ENCODE data around the gene MRPS27. TPM values are rescaled to one million over a fixed set of nuclear protein-coding genes. Genes with fewer than 3 reads are reported as not detected.
A peak's percentile ranks its signal among the peaks of the same experiment; 100 is the strongest.

The MRPS27 gene
- total and polyA plus RNA-seq, 8 donors: 9.4 to 28.0 (median 20.6) TPM

GRCh38 chr5:72358925-72359324 lies 38.9 kb upstream of the MRPS27 start:
- no peaks in the 10 kb centered on the region for H3K4me1 ChIP-seq
- H3K9me3 ChIP-seq: no peaks in the 10 kb centered on the region
- no peak for TF ChIP-seq CTCF (IDR thresholded peaks at IDR 0.05)
- ATAC-seq (no peak), DNase-seq (no peak), FAIRE-seq (no peak)
- H3K4me3 ChIP-seq: no peak overlapping the region
- no peak overlapping the region for H3K27ac ChIP-seq
- H3K27me3 ChIP-seq: no peaks in the 10 kb centered on the region
- intact Hi-C loops (cut with DNase I): no loop called here
- H3K36me3 ChIP-seq: no peaks in the 10 kb centered on the region

GRCh38 chr5:72356361-72356760 lies 36.3 kb upstream of the MRPS27 start:
- no peak for TF ChIP-seq CTCF (IDR thresholded peaks at IDR 0.05)
- FAIRE-seq (no peak), DNase-seq (no peak), ATAC-seq (no peak)
- Histone ChIP-seq H3K27ac (no peak overlapping the region), H3K9me3 (no peaks in the 10 kb centered on the region), H3K36me3 (no peaks in the 10 kb centered on the region), H3K4me3 (no peak overlapping the region), H3K27me3 (no peaks in the 10 kb centered on the region), H3K4me1 (no peaks in the 10 kb centered on the region)
- intact Hi-C loops (cut with DNase I): no loop called here
- 61 to 79% methylated on average over 1 of the region's 1 CpG for WGBS, 2 donors

GRCh38 chr5:72355706-72356299 lies 35.8 kb upstream of the MRPS27 start:
- Histone ChIP-seq H3K36me3 (no peaks in the 10 kb centered on the region), H3K4me1 (no peaks in the 10 kb centered on the region), H3K27me3 (no peaks in the 10 kb centered on the region), H3K27ac (no peak overlapping the region), H3K4me3 (no peak overlapping the region), H3K9me3 (no peaks in the 10 kb centered on the region)
- ATAC-seq (peak in 3 of 4 donors; percentile 59 to 72 (median 68)), FAIRE-seq (no peak), DNase-seq (no peak)
- WGBS, 2 donors: 75 to 81% methylated on average over 5 of the region's 5 CpGs
- peak in 1 of 4 donors; percentile 8 for TF ChIP-seq CTCF (IDR thresholded peaks at IDR 0.05)
- intact Hi-C loops (cut with DNase I): no loop called here

GRCh38 chr5:72353046-72353445 lies 33.0 kb upstream of the MRPS27 start:
- Histone ChIP-seq H3K27ac (no peak overlapping the region), H3K36me3 (no peaks in the 10 kb centered on the region), H3K4me1 (no peaks in the 10 kb centered on the region), H3K4me3 (no peak overlapping the region), H3K9me3 (no peaks in the 10 kb centered on the region), H3K27me3 (no peaks in the 10 kb centered on the region)
- TF ChIP-seq CTCF (IDR thresholded peaks at IDR 0.05): no peak
- intact Hi-C loops (cut with DNase I): no loop called here
- ATAC-seq (no peak), FAIRE-seq (no peak), DNase-seq (no peak)

GRCh38 chr5:72352616-72353015 lies 32.6 kb upstream of the MRPS27 start:
- WGBS, 2 donors: 95 to 100% methylated on average over 1 of the region's 1 CpG
- Histone ChIP-seq H3K27ac (no peak overlapping the region), H3K36me3 (no peaks in the 10 kb centered on the region), H3K9me3 (no peaks in the 10 kb centered on the region), H3K4me3 (no peak overlapping the region), H3K4me1 (no peaks in the 10 kb centered on the region), H3K27me3 (no peaks in the 10 kb centered on the region)
- intact Hi-C loops (cut with DNase I): no loop called here
- FAIRE-seq (no peak), ATAC-seq (no peak), DNase-seq (no peak)
- TF ChIP-seq CTCF (IDR thresholded peaks at IDR 0.05): no peak
